NT2/D1 (cell line): Measurements from ENCODE around the gene ACADS.

Source experiments
- DNase-seq: peaks from one replicate; pipeline ENCODE4 v3.0.0-alpha.2; 2011; ENCODE audit warnings: low read depth, low spot score
- H3K27me3 ChIP-seq: 2 replicates; pipeline ENCODE4 v1.6.0; 2011; ENCODE audit warnings: mild to moderate bottlenecking; ENCODE audit not compliant: insufficient read length, insufficient read depth
- H3K36me3 ChIP-seq: 2 replicates; pipeline ENCODE4 v1.6.1; 2011; ENCODE audit warnings: mild to moderate bottlenecking, low read length, mixed read lengths; ENCODE audit not compliant: insufficient read depth, insufficient read length
- H3K4me1 ChIP-seq: 2 replicates; pipeline ENCODE4 v1.5.1; 2011; ENCODE audit not compliant: insufficient read depth, insufficient read length
- H3K4me3 ChIP-seq: 2 replicates; pipeline ENCODE4 v1.5.1; 2011; ENCODE audit warnings: low read depth; ENCODE audit not compliant: insufficient read length
- H3K9ac ChIP-seq: 2 replicates; pipeline ENCODE4 v1.6.0; 2011; ENCODE audit warnings: low read depth; ENCODE audit not compliant: insufficient read length
- H3K9me3 ChIP-seq: 2 replicates; pipeline ENCODE4 v1.5.1; 2011; ENCODE audit warnings: mild to moderate bottlenecking, low read length; ENCODE audit not compliant: insufficient read depth
- SUZ12 ChIP-seq: IDR thresholded peaks from 2 replicates; pipeline ENCODE4 v1.6.1; 2011; ENCODE audit not compliant: insufficient read length, insufficient read depth; ENCODE audit errors: extremely low read depth
- YY1 ChIP-seq: IDR thresholded peaks from 2 replicates; pipeline ENCODE4 v1.6.1; 2011; ENCODE audit not compliant: insufficient read length, insufficient read depth
- ZNF274 ChIP-seq: IDR thresholded peaks from 2 replicates; pipeline ENCODE4 v1.6.1; 2011; ENCODE audit warnings: mild to moderate bottlenecking, low read depth, low read length

Gene ACADS

DNA sequence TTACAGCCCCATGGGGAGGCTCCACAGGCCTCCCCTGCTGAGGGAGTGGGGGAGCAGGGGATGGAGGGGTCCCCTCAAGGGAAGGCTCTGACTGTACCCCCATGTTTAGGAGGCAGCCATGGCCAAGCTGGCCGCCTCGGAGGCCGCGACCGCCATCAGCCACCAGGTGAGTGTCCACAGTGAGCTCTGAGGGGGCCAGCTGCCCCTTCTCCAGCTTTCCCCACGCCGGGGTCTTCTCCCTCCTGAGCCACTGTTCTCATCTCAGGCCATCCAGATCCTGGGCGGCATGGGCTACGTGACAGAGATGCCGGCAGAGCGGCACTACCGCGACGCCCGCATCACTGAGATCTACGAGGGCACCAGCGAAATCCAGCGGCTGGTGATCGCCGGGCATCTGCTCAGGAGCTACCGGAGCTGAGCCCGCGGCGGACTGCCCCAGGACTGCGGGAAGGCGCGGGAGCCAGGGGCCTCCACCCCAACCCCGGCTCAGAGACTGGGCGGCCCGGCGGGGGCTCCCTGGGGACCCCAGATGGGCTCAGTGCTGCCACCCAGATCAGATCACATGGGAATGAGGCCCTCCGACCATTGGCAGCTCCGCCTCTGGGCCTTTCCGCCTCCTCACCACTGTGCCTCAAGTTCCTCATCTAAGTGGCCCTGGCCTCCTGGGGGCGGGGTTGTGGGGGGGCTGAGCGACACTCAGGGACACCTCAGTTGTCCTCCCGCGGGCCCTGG is 13.6 kb downstream of the ACADS start:
- no peak overlapping the region for H3K4me3 ChIP-seq
- H3K27me3 ChIP-seq = no peaks in the 10 kb centered on the region
- no peak overlapping the region for H3K9ac ChIP-seq
- TF ChIP-seq YY1 = no peak
- TF ChIP-seq ZNF274 = no peak
- no peak for TF ChIP-seq SUZ12
- no peak for DNase-seq
- H3K36me3 ChIP-seq = peaks cover 3% of the 10 kb centered on the region
- peaks cover 4% of the 10 kb centered on the region for H3K4me1 ChIP-seq
- H3K9me3 ChIP-seq = no peaks in the 10 kb centered on the region

DNA sequence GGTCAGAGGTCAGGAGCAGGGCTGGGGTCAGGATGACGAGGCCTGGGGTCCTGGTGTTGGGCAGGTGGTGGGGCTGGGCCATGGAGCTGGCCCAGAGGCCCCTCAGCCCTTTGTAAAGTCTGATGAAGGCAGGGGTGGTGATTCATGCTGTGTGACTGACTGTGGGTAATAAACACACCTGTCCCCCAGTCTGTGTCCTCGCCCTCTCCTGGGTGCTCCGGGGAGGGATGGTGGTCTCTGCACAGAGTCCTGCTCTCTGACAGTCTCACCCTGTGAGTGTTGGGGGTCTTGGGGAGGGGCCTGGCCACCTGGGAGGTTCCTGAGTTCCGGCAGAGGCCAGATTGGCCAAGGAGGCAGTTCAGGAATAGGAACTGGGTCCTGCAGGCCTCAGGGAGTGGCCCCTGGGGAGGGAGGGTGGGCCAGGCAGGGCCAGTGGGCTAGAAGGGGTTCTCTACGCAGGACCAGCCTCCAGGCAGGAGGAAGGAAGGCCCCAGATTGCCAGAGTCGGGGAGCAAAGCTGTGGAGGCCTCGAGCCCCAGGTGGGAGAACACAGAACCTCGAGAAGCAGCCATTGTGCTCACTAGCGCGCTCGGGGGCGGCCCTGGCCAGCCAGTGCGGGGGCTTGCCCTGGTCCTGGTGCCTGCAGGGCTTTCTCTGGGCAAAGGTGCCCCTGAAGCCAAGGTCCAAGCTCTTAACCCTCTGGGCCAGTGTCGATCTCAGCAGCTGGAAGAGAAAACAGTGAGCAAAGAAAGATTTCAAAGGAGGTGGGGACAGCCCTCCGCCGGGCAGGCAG is 14.4 kb downstream of the ACADS start:
- H3K9ac ChIP-seq = no peak overlapping the region
- peaks cover 5% of the 10 kb centered on the region for H3K4me1 ChIP-seq
- TF ChIP-seq YY1 = no peak
- no peak for TF ChIP-seq SUZ12
- no peak for TF ChIP-seq ZNF274
- H3K27me3 ChIP-seq = no peaks in the 10 kb centered on the region
- no peak overlapping the region for H3K4me3 ChIP-seq
- no peak for DNase-seq
- H3K36me3 ChIP-seq = peaks cover 3% of the 10 kb centered on the region
- H3K9me3 ChIP-seq = no peaks in the 10 kb centered on the region

DNA sequence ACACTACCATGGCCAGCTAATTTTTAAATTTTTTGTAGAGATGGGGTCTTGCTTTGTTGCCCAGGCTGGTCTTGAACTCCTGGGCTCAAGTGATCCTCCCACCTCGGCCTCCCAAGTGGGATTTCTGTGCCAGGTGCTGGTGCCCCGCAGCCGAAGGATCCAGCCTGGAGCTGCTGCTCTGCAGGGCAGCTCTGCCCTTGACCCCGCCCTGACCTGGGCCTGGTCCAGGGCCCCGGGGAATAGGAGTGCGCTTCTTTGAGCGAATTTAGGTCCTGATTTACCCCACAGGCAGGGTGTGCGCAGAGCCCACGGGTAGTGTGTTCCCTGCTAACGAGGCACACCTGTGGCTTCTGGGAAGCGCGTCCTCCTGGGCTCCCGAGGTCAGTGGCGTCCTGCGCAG is 15.2 kb downstream of the ACADS start:
- no peak for TF ChIP-seq ZNF274
- no peak for TF ChIP-seq YY1
- TF ChIP-seq SUZ12 = no peak
- DNase-seq = no peak

DNA sequence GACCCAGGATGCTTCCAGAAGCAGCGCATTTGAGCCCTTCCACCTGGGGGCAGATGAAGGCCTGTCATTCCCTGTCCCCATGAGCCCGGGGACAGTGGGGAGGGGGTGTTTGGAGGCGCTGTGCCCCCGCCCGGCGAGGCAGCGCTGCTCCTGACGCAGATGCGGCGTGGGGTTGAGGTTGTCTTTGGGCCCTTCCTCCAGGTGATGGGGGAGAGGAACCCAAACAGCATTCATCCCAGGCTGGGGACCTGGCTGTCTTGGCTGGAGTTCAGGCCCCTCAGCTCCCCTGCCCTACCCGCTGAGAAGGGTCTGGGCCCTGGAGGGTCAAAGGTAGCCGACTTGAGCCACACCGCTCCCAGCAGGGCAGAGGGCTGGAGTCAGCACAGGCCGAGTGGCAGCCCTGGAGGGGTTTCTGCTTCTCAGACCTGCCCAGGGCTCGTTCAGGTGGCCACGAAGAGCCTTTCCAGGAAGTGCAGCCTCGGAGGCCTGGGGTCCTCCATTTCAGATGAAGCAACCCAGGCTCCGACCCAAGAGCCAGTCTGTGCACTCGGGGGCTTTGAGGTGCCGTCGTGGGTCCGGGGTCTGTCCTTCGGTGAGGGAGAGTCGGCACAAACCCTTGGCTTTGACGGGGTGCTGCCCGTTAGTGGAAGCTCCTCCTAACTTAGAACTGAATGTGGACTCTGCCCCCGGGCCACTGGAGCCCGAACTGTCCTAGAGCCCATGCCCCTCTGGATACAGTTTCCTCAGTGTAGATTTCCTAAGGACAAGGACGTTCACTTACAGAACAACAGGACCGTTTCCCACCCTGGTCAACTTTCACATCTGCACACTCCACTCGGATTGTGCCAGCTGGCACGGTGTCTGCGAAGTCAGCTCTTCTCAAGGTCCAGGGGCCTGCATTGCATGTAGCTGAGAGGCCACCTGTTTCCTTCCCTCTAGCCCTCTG is 16.1 kb downstream of the ACADS start:
- H3K9me3 ChIP-seq = no peaks in the 10 kb centered on the region
- no peak for DNase-seq
- TF ChIP-seq ZNF274 (no peak), SUZ12 (no peak), YY1 (no peak)
- peaks cover 3% of the 10 kb centered on the region for H3K36me3 ChIP-seq
- peaks cover 7% of the 10 kb centered on the region for H3K4me1 ChIP-seq
- H3K27me3 ChIP-seq = no peaks in the 10 kb centered on the region
- no peak overlapping the region for H3K4me3 ChIP-seq
- H3K9ac ChIP-seq = no peak overlapping the region

More for the DNA sequence above, 15.2 kb downstream of the ACADS start:
- Histone ChIP-seq H3K4me3 (no peak overlapping the region), H3K27me3 (no peaks in the 10 kb centered on the region), H3K9ac (no peak overlapping the region), H3K36me3 (peaks cover 3% of the 10 kb centered on the region), H3K9me3 (no peaks in the 10 kb centered on the region), H3K4me1 (peaks cover 7% of the 10 kb centered on the region)

DNA sequence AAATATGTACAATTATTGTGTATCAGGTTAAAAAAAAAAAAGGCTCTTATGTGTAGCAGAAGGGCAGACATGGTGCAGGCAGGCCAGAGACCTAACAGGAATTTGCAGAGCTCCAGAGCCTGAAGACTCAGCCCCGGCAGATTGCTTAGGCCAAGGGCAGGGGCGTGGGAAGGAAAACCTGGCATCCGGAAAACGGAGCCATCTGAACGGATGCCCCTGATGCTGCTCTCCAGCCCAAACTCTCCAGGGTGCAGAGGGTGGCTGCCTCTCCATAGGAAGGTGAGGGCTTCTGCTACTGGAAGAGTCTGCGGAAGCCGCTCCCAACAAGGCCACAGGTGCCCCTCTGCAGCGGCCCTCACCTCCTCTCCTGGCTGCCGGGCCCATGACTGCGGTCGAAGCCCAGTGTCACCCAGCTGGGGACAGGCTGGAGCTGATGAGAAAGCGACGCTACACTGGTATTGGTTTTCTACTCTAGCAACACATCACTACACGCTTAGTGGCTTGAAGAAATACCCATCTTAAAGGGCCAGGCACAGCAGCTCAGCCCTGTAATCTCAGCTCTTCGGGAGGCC is 19.4 kb downstream of the ACADS start:
- TF ChIP-seq ZNF274 (no peak), SUZ12 (no peak), YY1 (no peak)
- DNase-seq = no peak
- no peaks in the 10 kb centered on the region for H3K27me3 ChIP-seq

DNA sequence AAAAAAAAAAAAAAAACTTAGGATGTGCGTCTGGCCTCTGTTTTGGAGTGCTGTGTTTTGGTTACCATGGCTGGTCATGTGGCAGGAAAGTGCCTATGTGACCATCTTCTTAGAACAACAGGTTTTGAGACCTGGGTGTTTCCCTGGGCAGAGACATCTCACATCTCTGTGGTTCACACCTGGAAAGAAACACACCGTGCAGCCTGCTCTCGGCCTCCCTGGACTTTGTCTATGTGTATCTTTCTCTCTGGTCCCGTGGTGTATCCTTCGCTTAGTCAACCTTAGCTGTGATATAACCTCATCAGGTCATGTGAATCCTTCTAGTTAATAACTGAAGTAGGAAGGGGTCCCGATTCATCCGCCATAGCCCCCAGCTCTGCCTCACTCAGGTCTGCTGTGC is 22.6 kb downstream of the ACADS start:
- Histone ChIP-seq H3K4me1 (peaks cover 3% of the 10 kb centered on the region), H3K36me3 (no peaks in the 10 kb centered on the region), H3K9me3 (no peaks in the 10 kb centered on the region), H3K4me3 (no peak overlapping the region), H3K27me3 (no peaks in the 10 kb centered on the region), H3K9ac (no peak overlapping the region)
- no peak for DNase-seq
- TF ChIP-seq YY1 = no peak
- no peak for TF ChIP-seq SUZ12

More for the DNA sequence above, 19.4 kb downstream of the ACADS start:
- Histone ChIP-seq H3K36me3 (no peaks in the 10 kb centered on the region), H3K9ac (no peak overlapping the region), H3K4me1 (peaks cover 5% of the 10 kb centered on the region), H3K4me3 (no peak overlapping the region), H3K9me3 (no peaks in the 10 kb centered on the region)

DNA sequence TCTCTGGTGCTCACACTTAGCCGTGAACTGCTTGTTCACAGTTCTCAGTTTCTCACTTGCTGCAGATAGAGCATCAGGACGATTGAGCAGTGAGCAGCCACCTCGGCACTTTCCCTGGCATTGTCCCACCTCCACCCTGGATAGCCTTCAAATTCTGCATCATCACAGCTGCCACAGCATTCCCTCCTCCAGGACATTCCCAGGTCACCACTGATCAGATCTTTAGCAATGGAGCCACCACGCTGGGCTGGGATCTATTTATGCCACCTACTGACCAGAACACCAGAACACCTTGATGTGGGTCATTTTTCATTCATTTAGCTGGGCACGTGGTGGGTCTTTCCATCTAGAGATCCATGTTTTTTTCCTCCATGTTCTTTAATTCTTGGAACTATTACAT is 23.6 kb downstream of the ACADS start:
- Histone ChIP-seq H3K9ac (no peak overlapping the region), H3K4me1 (peaks cover 3% of the 10 kb centered on the region), H3K9me3 (no peaks in the 10 kb centered on the region), H3K27me3 (no peaks in the 10 kb centered on the region), H3K4me3 (no peak overlapping the region), H3K36me3 (no peaks in the 10 kb centered on the region)
- no peak for TF ChIP-seq SUZ12
- no peak for TF ChIP-seq ZNF274
- TF ChIP-seq YY1 = no peak
- no peak for DNase-seq
